ENCODE data around the gene CNTNAP2.
"Not testable (repeated sequence)": the region's sequence is repeated elsewhere in the genome, so short reads cannot be mapped to it uniquely, and the experiment has no call there.

CNTNAP2 gene

GRCh38 chr7:148289630-148290029 lies 2173.0 kb downstream of the CNTNAP2 start:
- no peak for DNase-seq

- DNase-seq = no peak
These were observed 2173.9 kb downstream of the CNTNAP2 start for GRCh38 chr7:148290538-148290937.

GRCh38 chr7:148291799-148292198 lies 2175.2 kb downstream of the CNTNAP2 start:
- DNase-seq = no peak

- DNase-seq = no peak
These were observed 2180.5 kb downstream of the CNTNAP2 start for GRCh38 chr7:148296994-148297644.

- not testable (repeated sequence) for DNase-seq
These were observed 2182.2 kb downstream of the CNTNAP2 start for GRCh38 chr7:148298768-148299167.

GRCh38 chr7:148299350-148300276 lies 2183.0 kb downstream of the CNTNAP2 start:
- no peak for DNase-seq

GRCh38 chr7:148302436-148302835 lies 2185.8 kb downstream of the CNTNAP2 start:
- DNase-seq = peak in 1 of 51 donors; percentile 5

GRCh38 chr7:148303295-148304082 lies 2186.9 kb downstream of the CNTNAP2 start:
- peak in 2 of 51 donors; percentile 4 to 9 for DNase-seq

- no peak for DNase-seq
These were observed 2187.4 kb downstream of the CNTNAP2 start for GRCh38 chr7:148304083-148304335.

GRCh38 chr7:148304456-148304855 lies 2187.9 kb downstream of the CNTNAP2 start:
- DNase-seq = no peak

GRCh38 chr7:148306759-148307158 lies 2190.2 kb downstream of the CNTNAP2 start:
- no peak for DNase-seq

- no peak for DNase-seq
These were observed 2201.7 kb downstream of the CNTNAP2 start for GRCh38 chr7:148318102-148318811.

- no peak for DNase-seq
These were observed 2202.2 kb downstream of the CNTNAP2 start for GRCh38 chr7:148318838-148319237.

- no peak for DNase-seq
These were observed 2202.8 kb downstream of the CNTNAP2 start for GRCh38 chr7:148319316-148319808.

- no peak for DNase-seq
These were observed 2208.6 kb downstream of the CNTNAP2 start for GRCh38 chr7:148325208-148325607.

GRCh38 chr7:148327379-148327778 lies 2210.8 kb downstream of the CNTNAP2 start:
- DNase-seq = no peak

GRCh38 chr7:148328906-148329305 lies 2212.3 kb downstream of the CNTNAP2 start:
- no peak for DNase-seq

- no peak for DNase-seq
These were observed 2213.7 kb downstream of the CNTNAP2 start for GRCh38 chr7:148330124-148330818.

- DNase-seq = no peak
These were observed 2214.2 kb downstream of the CNTNAP2 start for GRCh38 chr7:148330822-148331221.

- DNase-seq = peak in 1 of 51 donors; percentile 7
These were observed 2214.9 kb downstream of the CNTNAP2 start for GRCh38 chr7:148331456-148331855.
